RWPE2 (cell line): ENCODE measurements around the gene WDR37.
A peak's percentile ranks its signal among the peaks of the same experiment; 100 is the strongest.

Experiments used
- ATAC-seq: fragments of 200-7000 bp; cut with Tn5 transposase; 3 replicates; pipeline ENCODE4 v1.9.1; 2021; ENCODE audit warnings: low read depth
- DNase-seq: peaks from one replicate; pipeline ENCODE4 v3.0.0-alpha.2; 2020; ENCODE audit warnings: low spot score
- H3K27ac ChIP-seq: fragments of 450-650 bp; 2 replicates; pipeline ENCODE4 v1.5.1; 2017; ENCODE audit warnings: mild to moderate bottlenecking; ENCODE audit not compliant: poor library complexity, severe bottlenecking
- H3K27me3 ChIP-seq: fragments of 250-450 bp; sonication (Bioruptor Pico); 2 replicates; pipeline ENCODE4 v1.5.1; 2021; ENCODE audit warnings: mild to moderate bottlenecking, moderate library complexity; ENCODE audit not compliant: insufficient read depth, poor library complexity, severe bottlenecking
- H3K36me3 ChIP-seq: fragments of 250-450 bp; sonication (Bioruptor Pico); 2 replicates; pipeline ENCODE4 v1.5.1; 2020; ENCODE audit warnings: low read depth, mild to moderate bottlenecking, moderate library complexity
- H3K4me1 ChIP-seq: fragments of 250-450 bp; sonication (Bioruptor Pico); 2 replicates; pipeline ENCODE4 v1.5.1; 2021; ENCODE audit warnings: mild to moderate bottlenecking, moderate library complexity; ENCODE audit not compliant: insufficient read depth, poor library complexity, severe bottlenecking
- H3K4me3 ChIP-seq: fragments of 250-450 bp; sonication (Bioruptor Pico); 2 replicates; pipeline ENCODE4 v1.5.1; 2021; ENCODE audit warnings: mild to moderate bottlenecking, moderate library complexity; ENCODE audit not compliant: severe bottlenecking
- H3K9me3 ChIP-seq: fragments of 250-450 bp; sonication (Bioruptor Pico); 2 replicates; pipeline ENCODE4 v1.5.1; 2021; ENCODE audit warnings: mild to moderate bottlenecking, moderate library complexity; ENCODE audit not compliant: severe bottlenecking
- TF ChIP-seq, protein P1 (sequence below): fragments of 450-650 bp; IDR thresholded peaks from one replicate; pipeline ENCODE4 v1.5.1; 2017; ENCODE audit warnings: mild to moderate bottlenecking, moderate library complexity; ENCODE audit not compliant: poor library complexity, severe bottlenecking

WDR37 gene

DNA sequence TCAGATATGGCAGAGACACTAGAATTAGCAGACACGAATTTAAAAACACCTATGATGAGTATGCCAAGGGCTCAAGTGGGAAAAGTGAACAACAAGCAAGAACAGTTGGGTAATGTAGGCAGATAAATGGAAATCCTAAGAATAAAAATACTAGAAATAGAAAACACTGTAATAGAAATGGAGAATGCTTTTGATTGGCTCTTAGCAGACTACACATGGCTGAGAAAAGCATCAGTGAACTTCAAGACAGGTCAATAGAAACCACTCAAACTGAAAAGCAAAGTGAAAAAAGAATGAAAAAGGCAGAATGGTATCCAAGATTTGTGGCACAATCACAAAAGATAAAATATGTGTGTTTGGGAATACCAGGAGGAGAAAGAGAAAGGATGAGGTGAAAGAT lies 82.3 kb downstream of the WDR37 start:
- Histone ChIP-seq H3K36me3 (no peaks in the 10 kb centered on the region), H3K9me3 (no peaks in the 10 kb centered on the region), H3K27ac (no peak overlapping the region), H3K27me3 (no peaks in the 10 kb centered on the region), H3K4me1 (no peaks in the 10 kb centered on the region), H3K4me3 (no peak overlapping the region)
- ATAC-seq (no peak), DNase-seq (no peak)
- TF ChIP-seq, protein P1, sequence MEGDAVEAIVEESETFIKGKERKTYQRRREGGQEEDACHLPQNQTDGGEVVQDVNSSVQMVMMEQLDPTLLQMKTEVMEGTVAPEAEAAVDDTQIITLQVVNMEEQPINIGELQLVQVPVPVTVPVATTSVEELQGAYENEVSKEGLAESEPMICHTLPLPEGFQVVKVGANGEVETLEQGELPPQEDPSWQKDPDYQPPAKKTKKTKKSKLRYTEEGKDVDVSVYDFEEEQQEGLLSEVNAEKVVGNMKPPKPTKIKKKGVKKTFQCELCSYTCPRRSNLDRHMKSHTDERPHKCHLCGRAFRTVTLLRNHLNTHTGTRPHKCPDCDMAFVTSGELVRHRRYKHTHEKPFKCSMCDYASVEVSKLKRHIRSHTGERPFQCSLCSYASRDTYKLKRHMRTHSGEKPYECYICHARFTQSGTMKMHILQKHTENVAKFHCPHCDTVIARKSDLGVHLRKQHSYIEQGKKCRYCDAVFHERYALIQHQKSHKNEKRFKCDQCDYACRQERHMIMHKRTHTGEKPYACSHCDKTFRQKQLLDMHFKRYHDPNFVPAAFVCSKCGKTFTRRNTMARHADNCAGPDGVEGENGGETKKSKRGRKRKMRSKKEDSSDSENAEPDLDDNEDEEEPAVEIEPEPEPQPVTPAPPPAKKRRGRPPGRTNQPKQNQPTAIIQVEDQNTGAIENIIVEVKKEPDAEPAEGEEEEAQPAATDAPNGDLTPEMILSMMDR = no peak

GRCh38 chr10:1141261-1141660 lies 85.1 kb downstream of the WDR37 start:
- H3K4me1 ChIP-seq = no peaks in the 10 kb centered on the region
- TF ChIP-seq, protein P1 = no peak
- no peaks in the 10 kb centered on the region for H3K9me3 ChIP-seq
- H3K27ac ChIP-seq = no peak overlapping the region
- no peak for DNase-seq
- H3K36me3 ChIP-seq = no peaks in the 10 kb centered on the region
- no peak overlapping the region for H3K4me3 ChIP-seq
- no peaks in the 10 kb centered on the region for H3K27me3 ChIP-seq
- no peak for ATAC-seq

- Histone ChIP-seq H3K4me1 (no peaks in the 10 kb centered on the region), H3K27me3 (no peaks in the 10 kb centered on the region), H3K4me3 (no peak overlapping the region), H3K9me3 (no peaks in the 10 kb centered on the region), H3K36me3 (no peaks in the 10 kb centered on the region), H3K27ac (no peak overlapping the region)
- TF ChIP-seq, protein P1 = no peak
- ATAC-seq (no peak), DNase-seq (no peak)
These were observed 85.5 kb downstream of the WDR37 start for GRCh38 chr10:1141701-1142100.

DNA sequence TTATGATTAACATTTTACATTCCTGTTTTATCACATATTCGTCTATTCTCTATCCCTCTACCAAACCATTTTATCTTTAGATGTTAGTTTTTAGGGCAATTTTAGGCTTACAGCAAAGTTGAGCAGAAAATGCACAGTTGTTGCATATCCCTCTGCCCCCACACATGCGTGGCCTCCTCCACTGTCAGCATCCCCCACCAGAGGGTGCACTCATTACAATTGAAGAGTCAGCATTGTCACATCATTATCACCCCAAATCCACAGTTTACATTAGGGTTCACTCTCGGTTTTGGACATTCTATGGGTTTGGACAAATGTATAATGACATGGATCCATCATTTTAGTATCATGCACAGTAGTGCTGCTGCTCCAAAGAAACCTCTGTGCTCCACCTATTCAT lies 86.4 kb downstream of the WDR37 start:
- ATAC-seq = no peak
- H3K9me3 ChIP-seq = no peaks in the 10 kb centered on the region

GRCh38 chr10:1147810-1148209 lies 91.6 kb downstream of the WDR37 start:
- ATAC-seq (no peak), DNase-seq (no peak)
- H3K27me3 ChIP-seq = no peaks in the 10 kb centered on the region
- TF ChIP-seq, protein P1 = no peak
- H3K4me3 ChIP-seq = no peak overlapping the region
- no peaks in the 10 kb centered on the region for H3K4me1 ChIP-seq
- no peaks in the 10 kb centered on the region for H3K9me3 ChIP-seq
- no peak overlapping the region for H3K27ac ChIP-seq
- H3K36me3 ChIP-seq = no peaks in the 10 kb centered on the region

More for the DNA sequence above, 86.4 kb downstream of the WDR37 start:
- Histone ChIP-seq H3K27ac (no peak overlapping the region), H3K27me3 (no peaks in the 10 kb centered on the region), H3K4me1 (no peaks in the 10 kb centered on the region), H3K36me3 (no peaks in the 10 kb centered on the region), H3K4me3 (no peak overlapping the region)
- TF ChIP-seq, protein P1 = peak; percentile 23
- no peak for DNase-seq
